Uterus (tissue), 2 donors: ENCODE measurements around the gene ALLC.

Experiments used
- CTCF ChIP-seq, 4 experiments: fragments of 200-600 bp in 2 of 4; fragments of 450-650 bp in 2 of 4; sonication (generic) in 2 of 4; IDR thresholded peaks; one replicate each; pipeline ENCODE4 v1.5.1; 2016 to 2019; ENCODE audit warnings: antibody characterized with exemption in 4 of 4, mild to moderate bottlenecking in 2 of 4, moderate library complexity in 1 of 4
- POLR2A ChIP-seq, 2 donors: fragments of 450-650 bp; IDR thresholded peaks; one replicate each; pipeline ENCODE4 v1.6.1; 2016; ENCODE audit warnings: antibody characterized with exemption in 2 of 2, mild to moderate bottlenecking in 1 of 2, moderate library complexity in 1 of 2

GRCh38 chr2:3696545-3696944 lies 38.5 kb downstream of the ALLC start:
- TF ChIP-seq CTCF (IDR thresholded peaks at IDR 0.05) (no peak), POLR2A (IDR thresholded peaks at IDR 0.05) (no peak)
